Fibroblast of lung (primary cell): ENCODE data around the gene IMMT. TPM values are rescaled to one million over a fixed set of nuclear protein-coding genes. Genes with fewer than 3 reads are reported as not detected.
"Not testable (repeated sequence)": the region's sequence is repeated elsewhere in the genome, so short reads cannot be mapped to it uniquely, and the experiment has no call there.

Source experiments
- DNase-seq, 2 donors: peaks; one replicate each; pipeline versions ENCODE4 v3.0.0 to v3.0.0-alpha.2; 2010; ENCODE audit warnings: low read depth in 2 of 2
- H2AFZ ChIP-seq: 2 replicates; pipeline ENCODE4 v1.5.1; 2012; ENCODE audit warnings: low read length, control low read depth, inconsistent platforms
- H3K27ac ChIP-seq: 2 replicates; pipeline ENCODE4 v1.5.1; 2011; ENCODE audit warnings: low read length, control low read depth; ENCODE audit not compliant: insufficient read depth
- H3K27me3 ChIP-seq: 2 replicates; pipeline ENCODE4 v1.5.1; 2011; ENCODE audit warnings: mild to moderate bottlenecking, low read length; ENCODE audit not compliant: control insufficient read depth, insufficient read depth
- H3K36me3 ChIP-seq: 2 replicates; pipeline ENCODE4 v1.5.1; 2011; ENCODE audit warnings: low read length; ENCODE audit not compliant: control insufficient read depth, insufficient read depth
- H3K4me1 ChIP-seq: 2 replicates; pipeline ENCODE4 v1.5.1; 2011; ENCODE audit warnings: low read length; ENCODE audit not compliant: control insufficient read depth, insufficient read depth; ENCODE audit errors: extremely low read depth
- H3K4me2 ChIP-seq: 2 replicates; pipeline ENCODE4 v1.5.1; 2011; ENCODE audit warnings: low read length, control low read depth; ENCODE audit not compliant: insufficient read depth; ENCODE audit errors: extremely low read depth
- H3K4me3 ChIP-seq, 4 experiments: fragments of 200-600 bp in 1 of 4; sonication (generic) in 1 of 4; replicated peaks in 1 of 4; 2 replicates each; pipeline ENCODE4 v1.5.1; 2011 to 2016; ENCODE audit warnings: low read length in 4 of 4, low read depth in 3 of 4, mild to moderate bottlenecking in 3 of 4, control low read depth in 2 of 4, inconsistent platforms in 1 of 4, mixed read lengths in 1 of 4; ENCODE audit not compliant: insufficient read depth in 1 of 4; ENCODE audit errors: control extremely low read depth in 1 of 4
- H3K79me2 ChIP-seq: 2 replicates; pipeline ENCODE4 v1.5.1; 2012; ENCODE audit warnings: mild to moderate bottlenecking, low read length, inconsistent platforms; ENCODE audit not compliant: control insufficient read depth, insufficient read depth
- H3K9ac ChIP-seq: 2 replicates; pipeline ENCODE4 v1.5.1; 2011; ENCODE audit warnings: mild to moderate bottlenecking, low read length, control low read depth; ENCODE audit not compliant: insufficient read depth
- H3K9me3 ChIP-seq: 2 replicates; pipeline ENCODE4 v1.5.1; 2012; ENCODE audit warnings: low read depth, low read length; ENCODE audit not compliant: control insufficient read depth, insufficient read depth
- H4K20me1 ChIP-seq: 2 replicates; pipeline ENCODE4 v1.5.1; 2011; ENCODE audit warnings: low read length; ENCODE audit not compliant: control insufficient read depth, insufficient read depth; ENCODE audit errors: extremely low read depth
- EZH2 ChIP-seq: IDR thresholded peaks from 2 replicates; pipeline ENCODE4 v1.5.1; 2012; ENCODE audit warnings: low read length, control low read depth, mild to moderate bottlenecking; ENCODE audit errors: missing control alignments
- polyA plus RNA-seq, 2 donors: library from polyadenylated mRNA; depleted of rRNA in 1 of 2; stranded (reverse) in 1 of 2; unstranded in 1 of 2; fragments of >200 nt; gene quantifications; 2 replicates each; pipeline ENCODE4 v1.2.1, GENCODE V29; 2011 to 2012; ENCODE audit warnings: missing spikeins in 1 of 2
- total RNA-seq: library from RNA; depleted of rRNA; stranded (reverse); fragments of >200 nt; gene quantifications from 2 replicates; pipeline ENCODE4 v1.2.1, GENCODE V29; 2014
- TF ChIP-seq, protein P1 (sequence below), 2 donors: IDR thresholded peaks in 1 of 2; conservative IDR thresholded peaks in 1 of 2; 1 replicate in 1 of 2; 2 replicates in 1 of 2; pipeline ENCODE4 v1.5.1; 2011 to 2012; ENCODE audit warnings: low read length in 2 of 2, control low read depth in 1 of 2, inconsistent platforms in 1 of 2, low read depth in 1 of 2, mild to moderate bottlenecking in 1 of 2

The IMMT gene
- total and polyA plus RNA-seq, 2 donors (not counting 1 experiment from before 2014, with no cell fraction given) = 47.1 to 52.7 TPM

DNA sequence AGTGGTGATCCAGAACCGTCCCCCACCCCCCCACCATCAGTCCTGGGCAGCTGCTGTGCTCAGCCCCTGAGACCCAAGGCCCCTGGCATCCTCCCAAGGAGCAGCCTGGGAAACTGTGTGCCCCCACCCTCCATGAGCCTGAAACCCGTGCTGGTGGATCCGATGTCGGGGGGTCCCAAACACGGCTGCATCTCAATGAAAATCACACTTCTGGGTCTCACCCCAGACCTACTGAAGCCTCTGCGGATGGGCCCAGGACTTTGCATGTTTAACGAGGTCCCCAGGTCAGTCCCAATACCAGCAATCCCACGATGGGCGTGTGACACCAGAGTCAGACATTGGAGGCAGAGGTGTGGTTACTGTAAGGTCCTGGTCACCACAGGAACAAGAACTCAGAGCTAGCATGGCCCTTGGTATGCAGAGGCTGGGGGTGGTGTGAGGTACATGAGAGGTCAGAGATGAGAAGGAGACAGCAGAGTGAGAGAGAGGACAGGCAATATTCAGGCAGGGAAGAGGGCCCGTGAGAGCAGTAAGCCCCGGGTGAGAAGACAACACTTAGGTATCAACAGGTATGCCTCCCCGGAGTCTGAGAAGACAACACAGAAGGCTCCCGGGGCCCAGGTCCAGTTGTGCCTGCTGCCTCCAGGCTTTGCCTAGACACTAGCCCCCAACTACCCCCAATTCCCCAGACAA is 36.6 kb upstream of the IMMT start:
- H4K20me1 ChIP-seq = no peaks in the 10 kb centered on the region
- no peaks in the 10 kb centered on the region for H3K36me3 ChIP-seq
- no peaks in the 10 kb centered on the region for H3K4me1 ChIP-seq

DNA sequence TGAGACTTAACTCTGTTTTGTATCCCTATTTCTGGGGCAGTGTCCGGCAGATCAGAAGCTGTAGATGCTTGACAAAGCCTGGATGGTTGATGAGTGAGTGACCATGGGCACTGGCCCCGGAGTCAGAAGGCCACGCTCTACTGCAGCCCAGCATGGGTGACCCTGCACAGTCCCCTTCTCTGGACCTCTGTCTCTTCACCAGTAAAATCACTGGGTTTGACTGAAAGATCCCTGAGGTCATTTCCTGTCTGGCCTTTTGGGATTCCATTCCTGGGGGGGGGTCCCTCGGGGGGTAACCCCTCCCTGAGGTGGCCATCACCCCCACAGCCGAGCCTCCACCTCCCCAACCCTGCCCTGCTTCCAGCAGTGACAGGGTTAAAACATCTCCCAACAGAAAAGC is 35.7 kb upstream of the IMMT start:
- H3K36me3 ChIP-seq = no peaks in the 10 kb centered on the region
- no peaks in the 10 kb centered on the region for H3K27me3 ChIP-seq
- H2AFZ ChIP-seq = no peak overlapping the region
- DNase-seq = no peak
- H3K9me3 ChIP-seq = no peaks in the 10 kb centered on the region
- no peaks in the 10 kb centered on the region for H4K20me1 ChIP-seq
- no peaks in the 10 kb centered on the region for H3K4me1 ChIP-seq
- H3K4me2 ChIP-seq = no peak overlapping the region
- H3K27ac ChIP-seq = no peak overlapping the region
- H3K9ac ChIP-seq = no peak overlapping the region
- no peak overlapping the region for H3K4me3 ChIP-seq
- TF ChIP-seq, protein P1, sequence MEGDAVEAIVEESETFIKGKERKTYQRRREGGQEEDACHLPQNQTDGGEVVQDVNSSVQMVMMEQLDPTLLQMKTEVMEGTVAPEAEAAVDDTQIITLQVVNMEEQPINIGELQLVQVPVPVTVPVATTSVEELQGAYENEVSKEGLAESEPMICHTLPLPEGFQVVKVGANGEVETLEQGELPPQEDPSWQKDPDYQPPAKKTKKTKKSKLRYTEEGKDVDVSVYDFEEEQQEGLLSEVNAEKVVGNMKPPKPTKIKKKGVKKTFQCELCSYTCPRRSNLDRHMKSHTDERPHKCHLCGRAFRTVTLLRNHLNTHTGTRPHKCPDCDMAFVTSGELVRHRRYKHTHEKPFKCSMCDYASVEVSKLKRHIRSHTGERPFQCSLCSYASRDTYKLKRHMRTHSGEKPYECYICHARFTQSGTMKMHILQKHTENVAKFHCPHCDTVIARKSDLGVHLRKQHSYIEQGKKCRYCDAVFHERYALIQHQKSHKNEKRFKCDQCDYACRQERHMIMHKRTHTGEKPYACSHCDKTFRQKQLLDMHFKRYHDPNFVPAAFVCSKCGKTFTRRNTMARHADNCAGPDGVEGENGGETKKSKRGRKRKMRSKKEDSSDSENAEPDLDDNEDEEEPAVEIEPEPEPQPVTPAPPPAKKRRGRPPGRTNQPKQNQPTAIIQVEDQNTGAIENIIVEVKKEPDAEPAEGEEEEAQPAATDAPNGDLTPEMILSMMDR (conservative IDR thresholded peaks at IDR 0.05 in 1 of 2, IDR thresholded peaks at IDR 0.05 in 1 of 2; ENCODE audit: low read depth in 1 of 2, low read length in 2 of 2) = no peak
- TF ChIP-seq EZH2 = no peak
- H3K79me2 ChIP-seq = no peaks in the 10 kb centered on the region

More for the DNA sequence above, 36.6 kb upstream of the IMMT start:
- Histone ChIP-seq H3K4me2 (no peak overlapping the region), H3K79me2 (no peaks in the 10 kb centered on the region), H3K4me3 (no peak overlapping the region), H2AFZ (no peak overlapping the region), H3K27me3 (no peaks in the 10 kb centered on the region), H3K9ac (no peak overlapping the region), H3K9me3 (no peaks in the 10 kb centered on the region), H3K27ac (no peak overlapping the region)
- DNase-seq = no peak
- TF ChIP-seq, protein P1 (conservative IDR thresholded peaks at IDR 0.05 in 1 of 2, IDR thresholded peaks at IDR 0.05 in 1 of 2; ENCODE audit: low read depth in 1 of 2, low read length in 2 of 2) = no peak
- TF ChIP-seq EZH2 = no peak

DNA sequence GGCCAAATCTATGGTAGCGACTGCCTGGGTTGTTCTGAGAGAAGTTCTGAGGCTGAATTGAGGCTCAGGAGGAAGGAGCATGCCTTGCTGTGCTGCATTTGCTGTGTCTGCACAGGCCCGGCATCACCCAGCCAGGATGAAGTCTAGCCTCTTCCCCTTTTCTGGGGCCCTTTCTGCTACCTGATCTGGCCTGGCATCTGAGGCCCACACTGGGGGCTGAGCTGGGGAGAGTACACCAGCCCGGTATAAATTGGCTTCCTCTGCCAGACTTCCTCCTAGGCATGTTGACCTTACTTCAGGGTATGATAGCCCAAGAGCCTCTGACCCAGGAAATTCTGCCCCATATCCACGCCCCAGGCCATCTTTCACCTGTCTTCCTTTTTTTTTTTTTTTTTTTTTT is 34.0 kb upstream of the IMMT start:
- Histone ChIP-seq H3K9me3 (no peaks in the 10 kb centered on the region), H4K20me1 (no peaks in the 10 kb centered on the region), H3K27ac (no peak overlapping the region), H3K36me3 (no peaks in the 10 kb centered on the region), H3K27me3 (no peaks in the 10 kb centered on the region), H3K79me2 (no peaks in the 10 kb centered on the region), H3K4me2 (no peak overlapping the region), H3K4me3 (no peak overlapping the region), H2AFZ (no peak overlapping the region), H3K9ac (no peak overlapping the region), H3K4me1 (no peaks in the 10 kb centered on the region)
- no peak for TF ChIP-seq EZH2
- TF ChIP-seq, protein P1 (conservative IDR thresholded peaks at IDR 0.05 in 1 of 2, IDR thresholded peaks at IDR 0.05 in 1 of 2; ENCODE audit: low read depth in 1 of 2, low read length in 2 of 2) = no peak
- no peak for DNase-seq

DNA sequence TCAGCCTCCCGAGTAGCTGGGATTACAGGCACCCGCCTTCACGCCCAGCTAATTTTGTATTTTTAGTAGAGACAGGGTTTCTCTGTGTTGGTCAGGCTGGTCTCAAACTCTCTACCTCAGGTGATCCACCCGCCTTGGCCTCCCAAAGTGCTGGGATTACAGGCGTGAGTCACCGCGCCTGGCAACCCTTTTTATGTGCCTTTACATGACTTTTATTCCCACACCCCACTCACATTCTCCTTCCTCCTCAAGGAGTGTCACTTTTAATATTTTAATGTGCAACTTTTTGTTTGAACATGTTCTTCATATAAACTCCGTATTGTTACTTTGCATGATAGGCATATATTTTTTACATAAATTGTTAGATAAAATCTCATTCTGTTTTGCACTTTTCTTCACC is 33.3 kb upstream of the IMMT start:
- H4K20me1 ChIP-seq, H3K4me1 ChIP-seq, H3K4me2 ChIP-seq, H3K9me3 ChIP-seq, H3K27me3 ChIP-seq, H3K79me2 ChIP-seq, DNase-seq, H3K9ac ChIP-seq, H2AFZ ChIP-seq, H3K4me3 ChIP-seq, H3K36me3 ChIP-seq, H3K27ac ChIP-seq: not testable (repeated sequence)
